Ectodermal cell (in vitro differentiated cells): Measurements from ENCODE around the gene EBF4.

ENCODE experiments used
- H3K27ac ChIP-seq: 2 replicates; pipeline ENCODE4 v1.7.0; 2013; ENCODE audit warnings: mild to moderate bottlenecking, low read depth, low read length; ENCODE audit not compliant: insufficient read depth, poor library complexity, severe bottlenecking
- H3K27me3 ChIP-seq: 2 replicates; pipeline ENCODE4 v1.7.0; 2013; ENCODE audit warnings: mild to moderate bottlenecking, low read length; ENCODE audit not compliant: insufficient read depth, control insufficient read depth, poor library complexity, severe bottlenecking
- H3K36me3 ChIP-seq: one replicate; pipeline ENCODE4 v1.7.0; 2013; ENCODE audit warnings: low read length; ENCODE audit not compliant: control insufficient read depth, insufficient read depth
- H3K4me1 ChIP-seq: one replicate; pipeline ENCODE4 v1.7.0; 2013; ENCODE audit warnings: low read length; ENCODE audit not compliant: control insufficient read depth, insufficient read depth
- H3K4me3 ChIP-seq: 2 replicates; pipeline ENCODE4 v1.7.0; 2013; ENCODE audit warnings: low read depth, low read length, control low read depth; ENCODE audit not compliant: insufficient read depth
- H3K9me3 ChIP-seq: 2 replicates; pipeline ENCODE4 v1.7.0; 2013; ENCODE audit warnings: mild to moderate bottlenecking, low read length, moderate library complexity; ENCODE audit not compliant: control insufficient read depth
- WGBS, 2 experiments: methylation state at CpG; one replicate each; pipeline ENCODE4 v1.1.7; 2013; ENCODE audit warnings: missing lambda C conversion rate in 2 of 2; 5-methylcytosine and 5-hydroxymethylcytosine counted together

EBF4 gene

GRCh38 chr20:2757001-2757400 lies 64.4 kb downstream of the EBF4 start:
- H3K27me3 ChIP-seq = peaks cover 25% of the 10 kb centered on the region
- no peak overlapping the region for H3K27ac ChIP-seq
- H3K4me3 ChIP-seq = no peak overlapping the region
- H3K36me3 ChIP-seq = no peaks in the 10 kb centered on the region
- WGBS, 2 experiments = 94 to 95% methylated on average over 5 of the region's 5 CpGs
- H3K4me1 ChIP-seq = peaks cover 22% of the 10 kb centered on the region
- no peaks in the 10 kb centered on the region for H3K9me3 ChIP-seq

- peaks cover 16% of the 10 kb centered on the region for H3K27me3 ChIP-seq
- no peak overlapping the region for H3K4me3 ChIP-seq
- H3K4me1 ChIP-seq = peaks cover 22% of the 10 kb centered on the region
- no peak overlapping the region for H3K27ac ChIP-seq
- H3K36me3 ChIP-seq = no peaks in the 10 kb centered on the region
- WGBS, 2 experiments = 91 to 92% methylated on average over 5 of the region's 5 CpGs
- H3K9me3 ChIP-seq = no peaks in the 10 kb centered on the region
These were observed 65.4 kb downstream of the EBF4 start for GRCh38 chr20:2757969-2758368.

GRCh38 chr20:2759143-2759542 lies 66.6 kb downstream of the EBF4 start:
- H3K9me3 ChIP-seq = no peaks in the 10 kb centered on the region
- H3K36me3 ChIP-seq = no peaks in the 10 kb centered on the region
- H3K4me1 ChIP-seq = peaks cover 22% of the 10 kb centered on the region
- H3K4me3 ChIP-seq = no peak overlapping the region
- H3K27me3 ChIP-seq = peaks cover 4% of the 10 kb centered on the region
- H3K27ac ChIP-seq = no peak overlapping the region
- 91 to 92% methylated on average over 10 of the region's 10 CpGs for WGBS, 2 experiments

- Histone ChIP-seq H3K27ac (no peak overlapping the region), H3K4me1 (peaks cover 16% of the 10 kb centered on the region), H3K36me3 (no peaks in the 10 kb centered on the region), H3K4me3 (no peak overlapping the region), H3K9me3 (no peaks in the 10 kb centered on the region), H3K27me3 (no peaks in the 10 kb centered on the region)
- WGBS, 2 experiments = 56 to 58% methylated on average over 19 of the region's 19 CpGs
These were observed 67.2 kb downstream of the EBF4 start for GRCh38 chr20:2759603-2760296.

- 91 to 94% methylated on average over 7 of the region's 7 CpGs for WGBS, 2 experiments
- no peaks in the 10 kb centered on the region for H3K27me3 ChIP-seq
- H3K9me3 ChIP-seq = no peaks in the 10 kb centered on the region
These were observed 67.8 kb downstream of the EBF4 start for GRCh38 chr20:2760297-2760951.

GRCh38 chr20:2760952-2761305 lies 68.3 kb downstream of the EBF4 start:
- WGBS, 2 experiments = 95% methylated on average over 2 of the region's 2 CpGs
- Histone ChIP-seq H3K4me3 (no peak overlapping the region), H3K27me3 (no peaks in the 10 kb centered on the region)

More at GRCh38 chr20:2760297-2760951, 67.8 kb downstream of the EBF4 start:
- peaks cover 11% of the 10 kb centered on the region for H3K4me1 ChIP-seq
- no peak overlapping the region for H3K27ac ChIP-seq
- no peak overlapping the region for H3K4me3 ChIP-seq
- no peaks in the 10 kb centered on the region for H3K36me3 ChIP-seq

GRCh38 chr20:2761885-2762284 lies 69.3 kb downstream of the EBF4 start:
- Histone ChIP-seq H3K36me3 (no peaks in the 10 kb centered on the region), H3K27me3 (no peaks in the 10 kb centered on the region), H3K27ac (no peak overlapping the region), H3K9me3 (no peaks in the 10 kb centered on the region), H3K4me3 (no peak overlapping the region), H3K4me1 (peaks cover 7% of the 10 kb centered on the region)
- 93 to 95% methylated on average over 4 of the region's 4 CpGs for WGBS, 2 experiments

More at GRCh38 chr20:2760952-2761305, 68.3 kb downstream of the EBF4 start:
- H3K4me1 ChIP-seq = peaks cover 7% of the 10 kb centered on the region
- no peaks in the 10 kb centered on the region for H3K36me3 ChIP-seq
- H3K9me3 ChIP-seq = no peaks in the 10 kb centered on the region
- H3K27ac ChIP-seq = no peak overlapping the region

- Histone ChIP-seq H3K9me3 (no peaks in the 10 kb centered on the region), H3K27me3 (no peaks in the 10 kb centered on the region), H3K4me1 (peaks cover 7% of the 10 kb centered on the region), H3K27ac (no peak overlapping the region), H3K36me3 (no peaks in the 10 kb centered on the region), H3K4me3 (no peak overlapping the region)
- WGBS, 2 experiments = 64 to 73% methylated on average over 2 of the region's 2 CpGs
These were observed 70.1 kb downstream of the EBF4 start for GRCh38 chr20:2762578-2763131.

- peaks cover 7% of the 10 kb centered on the region for H3K4me1 ChIP-seq
- no peaks in the 10 kb centered on the region for H3K27me3 ChIP-seq
- no peak overlapping the region for H3K27ac ChIP-seq
- 78 to 81% methylated on average over 5 of the region's 5 CpGs for WGBS, 2 experiments
- no peaks in the 10 kb centered on the region for H3K36me3 ChIP-seq
- no peak overlapping the region for H3K4me3 ChIP-seq
- H3K9me3 ChIP-seq = no peaks in the 10 kb centered on the region
These were observed 70.6 kb downstream of the EBF4 start for GRCh38 chr20:2763186-2763585.

- Histone ChIP-seq H3K27me3 (no peaks in the 10 kb centered on the region), H3K36me3 (no peaks in the 10 kb centered on the region), H3K4me3 (no peak overlapping the region), H3K9me3 (no peaks in the 10 kb centered on the region), H3K4me1 (no peaks in the 10 kb centered on the region), H3K27ac (no peak overlapping the region)
- WGBS, 2 experiments = 83 to 87% methylated on average over 15 of the region's 15 CpGs
These were observed 75.4 kb downstream of the EBF4 start for GRCh38 chr20:2767768-2768631.
